ENCODE results near the gene PTGIS. TPM values are rescaled to one million over a fixed set of nuclear protein-coding genes. Genes with fewer than 3 reads are reported as not detected.
"Not testable (repeated sequence)": the region's sequence is repeated elsewhere in the genome, so short reads cannot be mapped to it uniquely, and the experiment has no call there.

PTGIS gene
- total RNA-seq, 2 donors from 2014 or later = 9.9 to 10.9 TPM

DNA sequence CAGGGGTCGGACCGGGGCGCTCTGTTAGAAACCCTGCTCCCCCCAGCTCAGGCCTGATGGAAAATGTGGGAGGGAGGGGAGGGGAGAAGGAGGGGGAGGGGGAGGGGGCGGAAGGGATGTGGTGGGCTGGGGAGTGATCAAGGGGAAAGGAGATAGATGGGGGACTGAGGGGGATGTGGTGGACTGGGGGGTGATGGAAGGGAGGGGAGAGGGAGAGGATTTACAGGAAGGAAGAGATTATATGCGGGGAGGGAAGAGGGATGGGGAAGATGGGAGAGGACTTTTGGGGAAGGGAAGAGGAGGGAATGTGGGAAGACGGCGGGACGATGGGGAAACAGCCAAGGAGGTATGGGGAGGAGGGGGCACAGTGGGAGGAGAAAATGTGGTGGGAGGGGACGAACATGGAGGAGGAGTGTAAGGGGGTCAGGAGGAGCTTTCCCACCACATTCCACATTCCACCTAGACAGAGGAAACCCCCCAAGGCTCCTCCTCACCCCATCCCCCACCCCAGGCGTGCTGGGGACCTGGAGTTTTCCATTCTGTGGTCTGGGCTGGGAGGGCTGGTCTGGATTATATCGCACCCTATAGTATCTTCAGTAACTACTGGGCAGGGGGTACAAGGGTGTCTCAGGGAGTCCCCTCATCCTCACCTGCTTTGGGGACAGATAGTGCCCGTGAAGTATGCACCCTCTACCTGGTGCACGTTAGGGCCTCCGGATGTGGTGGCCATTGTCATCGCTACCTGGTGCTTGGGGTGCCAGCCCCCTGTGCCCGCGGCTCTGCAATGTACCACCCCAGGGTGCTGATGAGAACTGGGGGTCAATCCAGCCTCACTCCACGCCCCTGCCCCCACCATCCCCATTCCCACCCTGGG, 578 bp upstream of the PTGIS start:
- no peaks in the 10 kb centered on the region for H3K9me3 ChIP-seq
- peaks cover 5% of the 10 kb centered on the region for H3K4me1 ChIP-seq
- no peak overlapping the region for H3K27ac ChIP-seq
- intact Hi-C loops (cut with DNase I) = no loop called here
- whole genome bisulfite sequencing, 2 donors = 42 to 49% methylated on average over 6 to 15 of the region's 18 CpGs
- H3K27me3 ChIP-seq = peaks cover 0 to 7% of the 10 kb centered on the region in 2 donors
- DNase-seq (no peak), ATAC-seq (no peak)
- H3K4me3 ChIP-seq = no peak overlapping the region
- no peaks in the 10 kb centered on the region for H3K36me3 ChIP-seq (replicated peaks in 1 of 2; ENCODE audit: insufficient read depth in 1 of 2, low read depth in 2 of 2)
- TF ChIP-seq, protein P1, sequence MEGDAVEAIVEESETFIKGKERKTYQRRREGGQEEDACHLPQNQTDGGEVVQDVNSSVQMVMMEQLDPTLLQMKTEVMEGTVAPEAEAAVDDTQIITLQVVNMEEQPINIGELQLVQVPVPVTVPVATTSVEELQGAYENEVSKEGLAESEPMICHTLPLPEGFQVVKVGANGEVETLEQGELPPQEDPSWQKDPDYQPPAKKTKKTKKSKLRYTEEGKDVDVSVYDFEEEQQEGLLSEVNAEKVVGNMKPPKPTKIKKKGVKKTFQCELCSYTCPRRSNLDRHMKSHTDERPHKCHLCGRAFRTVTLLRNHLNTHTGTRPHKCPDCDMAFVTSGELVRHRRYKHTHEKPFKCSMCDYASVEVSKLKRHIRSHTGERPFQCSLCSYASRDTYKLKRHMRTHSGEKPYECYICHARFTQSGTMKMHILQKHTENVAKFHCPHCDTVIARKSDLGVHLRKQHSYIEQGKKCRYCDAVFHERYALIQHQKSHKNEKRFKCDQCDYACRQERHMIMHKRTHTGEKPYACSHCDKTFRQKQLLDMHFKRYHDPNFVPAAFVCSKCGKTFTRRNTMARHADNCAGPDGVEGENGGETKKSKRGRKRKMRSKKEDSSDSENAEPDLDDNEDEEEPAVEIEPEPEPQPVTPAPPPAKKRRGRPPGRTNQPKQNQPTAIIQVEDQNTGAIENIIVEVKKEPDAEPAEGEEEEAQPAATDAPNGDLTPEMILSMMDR (IDR thresholded peaks at IDR 0.05) = no peak
- TF ChIP-seq POLR2A (IDR thresholded peaks at IDR 0.05) = no peak

DNA sequence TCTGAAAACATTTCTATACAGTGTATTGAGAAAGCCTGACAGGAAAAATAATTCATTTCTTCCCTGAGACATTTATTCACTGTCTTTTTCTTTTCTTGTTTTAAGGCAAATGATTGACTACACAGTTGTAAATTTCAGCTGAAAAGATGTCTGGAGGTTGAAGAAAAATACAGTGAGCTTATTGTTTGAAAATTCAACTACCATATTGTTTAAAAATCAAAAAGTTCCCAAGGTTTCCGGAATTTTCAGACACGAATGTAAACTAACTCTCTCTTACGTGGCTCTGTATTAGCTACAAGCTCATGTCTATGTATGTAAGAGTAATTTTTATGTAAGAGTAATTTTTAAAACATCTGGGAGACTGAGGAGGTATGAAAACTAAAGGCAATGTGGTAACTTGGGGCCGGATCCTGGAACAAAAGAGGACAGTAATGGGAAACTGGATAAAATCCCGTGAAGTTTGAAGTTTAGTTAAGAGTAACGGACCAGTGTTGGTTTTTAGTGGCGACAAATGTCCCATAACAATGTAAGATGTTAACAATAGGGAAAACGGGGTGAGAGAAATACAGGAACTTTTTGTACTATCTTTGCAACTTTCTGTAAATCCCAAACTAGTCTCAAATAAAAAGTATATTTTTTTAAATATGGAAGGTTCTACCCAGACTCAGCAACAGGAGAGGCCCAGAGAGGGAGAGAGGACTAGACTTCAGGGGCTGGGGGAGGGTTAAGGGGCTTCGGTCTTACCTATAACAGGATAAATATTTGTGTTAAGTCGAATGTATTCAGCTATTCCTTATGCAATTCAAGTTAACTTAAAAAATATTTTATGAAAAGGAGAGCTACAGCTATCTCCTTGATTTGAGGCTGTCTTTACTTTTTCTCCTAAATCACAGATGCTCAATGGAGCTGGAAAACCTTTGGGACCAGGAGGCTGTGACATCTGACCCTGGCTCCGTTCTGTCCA, 1.3 kb downstream of the PTGIS start:
- intact Hi-C loops (cut with DNase I) = no loop called here
- no peak for ATAC-seq

DNA sequence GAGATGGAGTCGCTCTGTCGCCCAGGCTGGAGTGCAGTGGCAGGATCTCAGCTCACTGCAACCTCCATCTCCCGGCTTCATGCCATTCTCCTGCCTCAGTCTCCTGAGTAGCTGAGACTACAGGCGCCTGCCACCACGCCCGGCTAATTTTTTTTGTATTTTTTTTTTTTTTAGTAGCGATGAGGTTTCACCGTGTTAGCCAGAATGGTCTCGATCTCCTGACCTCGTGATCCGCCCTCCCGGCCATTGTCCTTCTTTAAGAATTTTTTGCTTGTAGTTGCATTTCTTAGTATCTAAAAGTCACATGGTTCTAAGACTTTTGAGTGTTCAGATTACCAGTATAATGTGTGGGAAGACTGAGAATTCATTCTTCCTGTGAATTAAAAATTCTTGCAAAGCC, 2.9 kb downstream of the PTGIS start:
- ATAC-seq; H3K27me3 ChIP-seq; H3K9me3 ChIP-seq; H3K27ac ChIP-seq; DNase-seq; H3K4me1 ChIP-seq; H3K4me3 ChIP-seq; H3K36me3 ChIP-seq (replicated peaks in 1 of 2; ENCODE audit: insufficient read depth in 1 of 2, low read depth in 2 of 2); intact Hi-C loops (cut with DNase I): not testable (repeated sequence)
- 88 to 89% methylated on average over 12 of the region's 12 CpGs for WGBS, 2 donors

More for the DNA sequence above, 1.3 kb downstream of the PTGIS start:
- no peaks in the 10 kb centered on the region for H3K36me3 ChIP-seq (replicated peaks in 1 of 2; ENCODE audit: insufficient read depth in 1 of 2, low read depth in 2 of 2)
- WGBS, 2 donors = 66 to 72% methylated on average over 11 of the region's 11 CpGs
- no peak overlapping the region for H3K27ac ChIP-seq
- TF ChIP-seq, protein P1 (IDR thresholded peaks at IDR 0.05) = no peak
- TF ChIP-seq POLR2A (IDR thresholded peaks at IDR 0.05) = no peak
- no peak overlapping the region for H3K4me3 ChIP-seq
- DNase-seq = no peak
- peaks cover 0 to 7% of the 10 kb centered on the region in 2 donors for H3K27me3 ChIP-seq
- H3K9me3 ChIP-seq = no peaks in the 10 kb centered on the region
- H3K4me1 ChIP-seq = peaks cover 5% of the 10 kb centered on the region

DNA sequence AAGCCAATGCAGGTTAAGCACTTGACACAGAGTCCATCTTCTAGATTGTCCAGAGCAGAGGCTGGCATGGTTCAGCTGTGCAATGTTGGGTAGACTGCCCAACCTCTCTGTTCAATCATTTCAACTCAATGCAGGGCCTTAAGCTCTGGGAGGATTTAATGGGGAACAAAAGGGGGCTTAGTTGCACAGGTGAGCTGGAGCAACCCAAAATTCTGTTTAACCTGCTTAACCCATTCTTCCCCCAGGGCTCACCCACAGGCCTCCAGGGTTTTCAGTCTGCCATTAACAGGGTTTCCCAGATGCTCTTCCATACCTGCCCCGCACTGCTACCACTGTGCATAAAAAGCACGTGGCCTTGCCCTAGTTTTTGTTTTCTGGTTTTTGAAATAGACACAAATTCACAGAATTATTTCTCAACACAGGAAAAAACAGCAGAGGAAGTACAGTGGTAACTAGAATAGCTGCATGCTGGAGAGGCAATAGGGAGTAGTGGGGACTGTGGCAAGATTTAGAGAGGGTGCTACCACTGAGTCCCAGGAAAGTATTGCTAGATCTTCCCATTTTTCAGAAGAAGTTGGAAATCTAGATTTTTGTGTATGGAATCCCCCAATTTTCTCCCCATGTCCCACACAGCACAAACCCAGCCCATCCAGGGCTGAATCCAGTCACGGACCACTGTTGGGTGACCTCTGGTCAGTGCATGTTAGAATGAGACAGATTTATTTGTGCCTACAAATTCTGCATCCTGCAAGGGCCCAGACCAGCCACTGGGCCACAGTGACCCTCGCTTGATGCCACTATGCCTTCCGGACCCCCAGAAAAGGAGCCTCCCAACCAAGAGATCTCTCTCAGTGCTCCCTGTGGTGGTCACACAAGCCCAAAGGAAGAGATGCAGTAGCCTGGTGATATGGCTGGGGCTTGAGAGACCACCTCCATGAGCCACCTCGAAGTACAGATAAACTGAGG, 4.6 kb downstream of the PTGIS start:
- H3K36me3 ChIP-seq (replicated peaks in 1 of 2; ENCODE audit: insufficient read depth in 1 of 2, low read depth in 2 of 2) = no peaks in the 10 kb centered on the region
- no peak for ATAC-seq
- WGBS, 2 donors = 86 to 87% methylated on average over 6 of the region's 6 CpGs
- no peak for DNase-seq
- no peak for TF ChIP-seq POLR2A (IDR thresholded peaks at IDR 0.05)
- TF ChIP-seq, protein P1 (IDR thresholded peaks at IDR 0.05) = no peak
- peaks cover 5% of the 10 kb centered on the region for H3K4me1 ChIP-seq
- intact Hi-C loops (cut with DNase I) = no loop called here
- no peak overlapping the region for H3K4me3 ChIP-seq
- H3K27me3 ChIP-seq = peaks cover 0 to 7% of the 10 kb centered on the region in 2 donors
- H3K9me3 ChIP-seq = no peaks in the 10 kb centered on the region
- no peak overlapping the region for H3K27ac ChIP-seq

Data from body of pancreas (tissue), 4 donors.